ENCODE data around the gene SRGAP3. TPM values are rescaled to one million over a fixed set of nuclear protein-coding genes. Genes with fewer than 3 reads are reported as not detected.

Gene SRGAP3
- total RNA-seq, 2 experiments from 2014 or later, result 2.8 to 3.2 TPM

- Mint-ChIP-seq H3K4me3 (no peak overlapping the region), H3K9me3 (peaks cover 4% of the 10 kb centered on the region), H3K27me3 (no peaks in the 10 kb centered on the region), H3K36me3 (ENCODE audit: low read depth) (peaks cover 6% of the 10 kb centered on the region), H3K4me1 (ENCODE audit: low read depth) (no peaks in the 10 kb centered on the region), H3K27ac (no peak overlapping the region)
- peaks cover 0 to 3% of the 10 kb centered on the region in 2 experiments for H3K9me3 ChIP-seq (ENCODE audit: control insufficient read depth in 1 of 2, insufficient read depth in 1 of 2, low read length in 2 of 2)
- H3K36me3 ChIP-seq (ENCODE audit: insufficient read depth, low read length), result no peaks in the 10 kb centered on the region
- H3K4me3 ChIP-seq (ENCODE audit: low read length), result no peak overlapping the region
- intact Hi-C loops (cut with DNase I, micrococcal nuclease), result no loop called here
- ATAC-seq (ENCODE audit: poor library complexity), result no peak
- ChIA-PET CTCF (no interaction called here), POLR2A (no interaction called here)
- no peaks in the 10 kb centered on the region for H3K4me1 ChIP-seq (ENCODE audit: insufficient read depth, low read length)
- no peak for DNase-seq
- no peaks in the 10 kb centered on the region for H3K27me3 ChIP-seq (ENCODE audit: control insufficient read depth in 1 of 2, insufficient read depth in 2 of 2, low read length in 2 of 2)
- H3K27ac ChIP-seq (ENCODE audit: low read depth in 1 of 2, low read length in 2 of 2), result no peak overlapping the region
- no peak for TF ChIP-seq CTCF (IDR thresholded peaks at IDR 0.05)
These were observed 186.9 kb downstream of the SRGAP3 start for GRCh38 chr3:9062570-9062969.

GRCh38 chr3:9061634-9062033, 187.8 kb downstream of the SRGAP3 start:
- POLR2A ChIA-PET, result no interaction called here
- Histone ChIP-seq H3K36me3 (ENCODE audit: insufficient read depth, low read length) (no peaks in the 10 kb centered on the region), H3K4me3 (ENCODE audit: low read length) (no peak overlapping the region), H3K27ac (ENCODE audit: low read depth in 1 of 2, low read length in 2 of 2) (no peak overlapping the region), H3K27me3 (ENCODE audit: control insufficient read depth in 1 of 2, insufficient read depth in 2 of 2, low read length in 2 of 2) (no peaks in the 10 kb centered on the region), H3K4me1 (ENCODE audit: insufficient read depth, low read length) (no peaks in the 10 kb centered on the region), H3K9me3 (ENCODE audit: control insufficient read depth in 1 of 2, insufficient read depth in 1 of 2, low read length in 2 of 2) (peaks cover 0 to 3% of the 10 kb centered on the region in 2 experiments)
- no peak for DNase-seq
- Mint-ChIP-seq H3K27ac (no peak overlapping the region), H3K27me3 (no peaks in the 10 kb centered on the region), H3K9me3 (peaks cover 4% of the 10 kb centered on the region), H3K36me3 (ENCODE audit: low read depth) (peaks cover 6% of the 10 kb centered on the region), H3K4me3 (no peak overlapping the region), H3K4me1 (ENCODE audit: low read depth) (no peaks in the 10 kb centered on the region)
- intact Hi-C loops (cut with DNase I, micrococcal nuclease), result no loop called here
- CTCF ChIA-PET, result no interaction called here
- no peak for ATAC-seq (ENCODE audit: poor library complexity)
- no peak for TF ChIP-seq CTCF (IDR thresholded peaks at IDR 0.05)

GRCh38 chr3:9059489-9060400, 189.7 kb downstream of the SRGAP3 start:
- ChIA-PET CTCF (no interaction called here), POLR2A (no interaction called here)
- no peak overlapping the region for H3K27ac Mint-ChIP-seq
- peaks cover 0 to 3% of the 10 kb centered on the region in 2 experiments for H3K9me3 ChIP-seq (ENCODE audit: control insufficient read depth in 1 of 2, insufficient read depth in 1 of 2, low read length in 2 of 2)
- H3K9me3 Mint-ChIP-seq, result peaks cover 4% of the 10 kb centered on the region
- no peak overlapping the region for H3K4me3 Mint-ChIP-seq
- intact Hi-C loops (cut with DNase I, micrococcal nuclease), result no loop called here
- no peaks in the 10 kb centered on the region for H3K36me3 ChIP-seq (ENCODE audit: insufficient read depth, low read length)
- H3K27me3 ChIP-seq (ENCODE audit: control insufficient read depth in 1 of 2, insufficient read depth in 2 of 2, low read length in 2 of 2), result no peaks in the 10 kb centered on the region
- no peak for TF ChIP-seq CTCF (IDR thresholded peaks at IDR 0.05)
- no peaks in the 10 kb centered on the region for H3K4me1 ChIP-seq (ENCODE audit: insufficient read depth, low read length)
- no peaks in the 10 kb centered on the region for H3K27me3 Mint-ChIP-seq
- ATAC-seq (ENCODE audit: poor library complexity), result no peak
- no peaks in the 10 kb centered on the region for H3K4me1 Mint-ChIP-seq (ENCODE audit: low read depth)
- H3K4me3 ChIP-seq (ENCODE audit: low read length), result no peak overlapping the region
- H3K36me3 Mint-ChIP-seq (ENCODE audit: low read depth), result peaks cover 6% of the 10 kb centered on the region
- no peak for DNase-seq
- no peak overlapping the region for H3K27ac ChIP-seq (ENCODE audit: low read depth in 1 of 2, low read length in 2 of 2)
